Effector memory CD4-positive, alpha-beta T cell (primary cell): ENCODE measurements around the gene KCNQ1OT1.

Experiments
- DNase-seq, 3 donors: peaks; one replicate each; pipeline ENCODE4 v3.0.0-alpha.2; 2020
- H3K27ac ChIP-seq: 2 replicates; pipeline ENCODE4 v1.7.0; 2013; ENCODE audit warnings: mild to moderate bottlenecking, low read length, moderate library complexity; ENCODE audit not compliant: insufficient read depth, poor library complexity, severe bottlenecking
- H3K27me3 ChIP-seq: replicated peaks from 2 replicates; pipeline ENCODE4 v1.7.0; 2013; ENCODE audit warnings: mild to moderate bottlenecking, low read length; ENCODE audit not compliant: insufficient read depth, control insufficient read depth, poor library complexity, severe bottlenecking
- H3K36me3 ChIP-seq: 2 replicates; pipeline ENCODE4 v1.7.0; 2013; ENCODE audit warnings: mild to moderate bottlenecking, low read length, moderate library complexity; ENCODE audit not compliant: control insufficient read depth, insufficient read depth
- H3K4me1 ChIP-seq: 2 replicates; pipeline ENCODE4 v1.7.0; 2013; ENCODE audit warnings: low read length, mild to moderate bottlenecking; ENCODE audit not compliant: control insufficient read depth, insufficient read depth, poor library complexity, severe bottlenecking
- H3K4me3 ChIP-seq: 2 replicates; pipeline ENCODE4 v1.7.0; 2013; ENCODE audit warnings: low read length, low read depth, mild to moderate bottlenecking; ENCODE audit not compliant: insufficient read depth, poor library complexity, severe bottlenecking
- H3K9me3 ChIP-seq: 2 replicates; pipeline ENCODE4 v1.7.0; 2013; ENCODE audit warnings: mild to moderate bottlenecking, low read length, moderate library complexity; ENCODE audit not compliant: control insufficient read depth

The KCNQ1OT1 gene

DNA sequence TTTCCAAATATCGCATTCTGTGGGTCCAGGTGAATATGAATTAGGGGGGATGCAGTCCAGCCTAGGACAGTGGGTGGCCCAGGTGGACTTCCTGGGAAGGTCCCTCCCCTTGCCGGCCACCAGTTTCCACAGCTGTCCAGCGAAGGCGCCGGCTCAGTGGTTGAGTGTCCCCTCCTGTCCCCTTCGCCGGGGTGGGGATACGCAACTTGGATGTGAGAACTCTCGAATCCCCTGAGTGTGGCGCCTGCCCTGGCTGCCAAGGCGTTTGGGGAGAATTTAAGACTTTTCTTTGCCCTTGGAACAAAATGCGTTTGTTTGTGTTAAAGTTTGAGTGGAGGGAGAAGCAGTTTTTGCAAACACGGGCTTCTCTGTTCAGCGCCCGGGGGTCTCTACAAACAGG is 123.7 kb downstream of the KCNQ1OT1 start:
- Histone ChIP-seq H3K27me3 (no peaks in the 10 kb centered on the region), H3K27ac (no peak overlapping the region), H3K36me3 (peaks cover 12% of the 10 kb centered on the region), H3K4me3 (no peak overlapping the region), H3K4me1 (no peaks in the 10 kb centered on the region), H3K9me3 (no peaks in the 10 kb centered on the region)
- DNase-seq = no peak

GRCh38 chr11:2575591-2576051 is 124.2 kb downstream of the KCNQ1OT1 start:
- Histone ChIP-seq H3K27me3 (no peaks in the 10 kb centered on the region), H3K27ac (no peak overlapping the region), H3K4me1 (no peaks in the 10 kb centered on the region), H3K9me3 (no peaks in the 10 kb centered on the region), H3K36me3 (peaks cover 12% of the 10 kb centered on the region), H3K4me3 (no peak overlapping the region)
- no peak for DNase-seq

DNA sequence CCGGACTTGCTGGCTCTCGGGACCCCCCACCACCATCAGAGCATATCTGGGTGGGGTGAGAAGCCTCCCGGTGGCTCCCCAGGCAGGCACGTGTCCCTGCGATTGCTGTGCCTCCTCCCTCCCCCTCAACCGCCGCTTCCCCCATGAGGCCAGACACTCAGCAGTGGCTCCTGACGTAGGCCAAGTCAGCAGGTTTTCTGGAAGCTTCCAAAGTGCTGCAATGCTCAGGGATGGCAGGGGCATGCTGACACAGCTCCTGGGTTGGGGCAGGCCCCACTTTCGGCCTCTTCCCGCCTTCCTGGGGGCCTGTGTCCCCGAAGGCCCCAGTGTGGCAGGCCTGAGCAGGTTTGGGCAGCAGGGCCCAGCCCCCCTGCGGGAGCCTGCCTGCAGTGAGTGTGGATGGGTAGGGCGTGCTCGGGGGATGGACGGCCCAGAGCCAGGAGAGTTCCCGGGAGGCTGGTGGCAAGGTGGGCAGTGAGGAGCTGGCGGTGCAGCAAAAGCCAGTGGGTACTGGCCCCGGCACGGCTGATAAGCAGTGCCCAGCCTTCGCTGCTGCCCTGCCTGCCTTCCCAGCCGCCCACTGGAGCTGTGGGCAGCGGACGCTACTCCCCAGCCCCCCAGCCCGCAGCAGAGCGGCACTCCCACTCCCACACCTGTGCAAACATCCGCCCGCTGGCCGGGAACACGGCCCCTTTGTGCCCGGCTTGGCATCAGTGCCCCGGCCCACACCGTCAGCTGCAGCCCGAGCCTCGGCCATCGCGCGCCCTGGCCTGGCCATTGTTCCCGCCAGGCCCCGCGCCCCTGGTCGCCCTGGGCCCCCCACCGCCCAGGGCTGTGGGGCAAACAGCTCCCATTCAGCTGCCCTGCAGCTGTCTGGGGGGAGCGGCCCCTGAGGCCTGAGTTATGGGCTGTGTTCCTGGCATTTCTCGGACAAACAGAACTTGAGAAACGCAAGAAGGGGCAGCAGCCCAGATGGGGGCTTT is 125.0 kb downstream of the KCNQ1OT1 start:
- DNase-seq = no peak

DNA sequence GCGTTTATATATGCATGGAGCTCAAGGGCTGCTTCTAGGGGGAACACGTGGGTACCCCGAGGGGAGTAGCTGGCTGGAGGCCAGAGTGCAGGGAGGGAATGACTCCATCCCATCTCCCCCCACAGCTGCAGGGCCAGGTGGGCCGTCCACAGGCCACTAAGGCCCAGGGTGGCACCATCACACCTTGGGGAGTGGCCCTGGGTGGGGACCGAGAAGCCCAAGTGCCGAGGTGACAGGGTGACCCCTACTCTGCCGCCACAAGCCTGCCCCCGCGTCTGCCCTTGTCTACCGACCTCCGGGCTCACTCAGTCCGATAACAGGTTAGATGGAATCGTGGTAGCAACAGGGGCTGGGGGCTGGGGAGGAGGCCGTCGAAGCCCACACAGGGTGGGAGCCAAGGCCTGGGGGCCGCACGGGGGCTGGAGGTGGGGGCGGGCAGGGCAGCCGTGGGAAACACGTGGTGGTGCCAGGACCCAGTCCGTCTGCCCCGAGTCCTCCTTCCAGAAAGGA is 125.7 kb downstream of the KCNQ1OT1 start:
- Histone ChIP-seq H3K27me3 (no peaks in the 10 kb centered on the region), H3K4me3 (no peak overlapping the region), H3K27ac (no peak overlapping the region), H3K9me3 (no peaks in the 10 kb centered on the region), H3K4me1 (no peaks in the 10 kb centered on the region), H3K36me3 (peaks cover 12% of the 10 kb centered on the region)
- no peak for DNase-seq

More for the DNA sequence above, 125.0 kb downstream of the KCNQ1OT1 start:
- Histone ChIP-seq H3K27me3 (no peaks in the 10 kb centered on the region), H3K4me3 (no peak overlapping the region), H3K27ac (no peak overlapping the region), H3K36me3 (peaks cover 12% of the 10 kb centered on the region), H3K9me3 (no peaks in the 10 kb centered on the region), H3K4me1 (no peaks in the 10 kb centered on the region)

GRCh38 chr11:2573240-2574042 is 126.4 kb downstream of the KCNQ1OT1 start:
- Histone ChIP-seq H3K27me3 (no peaks in the 10 kb centered on the region), H3K4me3 (no peak overlapping the region), H3K36me3 (peaks cover 12% of the 10 kb centered on the region)

GRCh38 chr11:2572491-2573239 is 127.1 kb downstream of the KCNQ1OT1 start:
- peaks cover 12% of the 10 kb centered on the region for H3K36me3 ChIP-seq
- no peak for DNase-seq
- H3K27me3 ChIP-seq = no peaks in the 10 kb centered on the region
- H3K4me1 ChIP-seq = no peaks in the 10 kb centered on the region
- no peak overlapping the region for H3K27ac ChIP-seq
- H3K9me3 ChIP-seq = no peaks in the 10 kb centered on the region
- H3K4me3 ChIP-seq = no peak overlapping the region

More at GRCh38 chr11:2573240-2574042, 126.4 kb downstream of the KCNQ1OT1 start:
- DNase-seq = no peak
- Histone ChIP-seq H3K9me3 (no peaks in the 10 kb centered on the region), H3K4me1 (no peaks in the 10 kb centered on the region), H3K27ac (no peak overlapping the region)

- no peak for DNase-seq
- Histone ChIP-seq H3K27ac (no peak overlapping the region), H3K27me3 (no peaks in the 10 kb centered on the region), H3K4me3 (no peak overlapping the region), H3K36me3 (peaks cover 12% of the 10 kb centered on the region), H3K4me1 (no peaks in the 10 kb centered on the region), H3K9me3 (no peaks in the 10 kb centered on the region)
Observed at GRCh38 chr11:2571598-2572281, 128.1 kb downstream of the KCNQ1OT1 start.

DNA sequence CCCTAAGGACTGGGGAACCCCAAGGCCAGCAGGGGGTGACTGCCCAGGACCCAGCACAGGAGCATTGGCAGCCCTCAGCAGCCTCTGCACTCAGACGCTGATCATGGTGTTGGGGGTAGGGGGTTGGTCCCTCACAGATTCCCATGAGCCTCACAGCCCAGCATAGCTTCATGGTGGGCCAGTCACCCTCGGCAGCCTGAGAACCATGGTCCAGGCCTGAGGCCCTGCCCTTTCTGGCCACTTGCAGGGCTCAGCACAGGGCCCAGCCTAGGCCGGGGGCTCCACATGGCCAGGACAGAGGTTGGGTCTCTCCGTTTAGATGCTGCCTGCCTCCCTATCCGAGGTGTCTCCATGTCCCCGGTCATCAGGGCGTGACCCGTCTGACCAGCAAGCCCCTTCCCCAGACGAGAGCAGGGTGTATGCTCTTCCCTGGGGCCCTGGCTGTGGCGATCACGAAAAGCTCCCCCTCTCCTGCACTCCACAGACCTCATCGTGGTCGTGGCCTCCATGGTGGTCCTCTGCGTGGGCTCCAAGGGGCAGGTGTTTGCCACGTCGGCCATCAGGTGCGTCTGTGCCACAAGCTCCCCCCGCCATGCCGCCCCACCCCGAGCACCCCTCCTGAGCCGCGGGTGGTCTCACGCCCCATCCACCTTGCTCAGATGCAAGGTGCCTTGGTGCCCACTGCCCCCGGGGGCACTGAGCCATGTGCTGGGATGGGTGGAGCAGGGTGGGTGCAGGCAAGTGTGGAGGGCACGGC is 128.8 kb downstream of the KCNQ1OT1 start:
- H3K4me3 ChIP-seq = no peak overlapping the region
- no peaks in the 10 kb centered on the region for H3K9me3 ChIP-seq
- no peak for DNase-seq
- peaks cover 12% of the 10 kb centered on the region for H3K36me3 ChIP-seq
- no peak overlapping the region for H3K27ac ChIP-seq
- no peaks in the 10 kb centered on the region for H3K27me3 ChIP-seq
- H3K4me1 ChIP-seq = no peaks in the 10 kb centered on the region
